ENCODE measurements around the gene PKDCC. TPM values are rescaled to one million over a fixed set of nuclear protein-coding genes. Genes with fewer than 3 reads are reported as not detected.

The PKDCC gene
- 89.2 TPM for total RNA-seq

GRCh38 chr2:42047488-42048298 is at the start of gene PKDCC:
Gene PKDCC (plus strand): TSS chr2:42048021. CDS start chr2:42048200, 179 bp downstream.
- Histone ChIP-seq H3K9ac (ENCODE audit: low read depth in 1 of 3, low read length in 3 of 3) (peak within 1 kb of the TSS; percentile 82 to 99 (median 97)), H3K9me3 (ENCODE audit: control insufficient read depth in 3 of 3, low read length in 3 of 3) (no peaks in the 10 kb centered on the region), H3K27me3 (ENCODE audit: control insufficient read depth in 3 of 3, insufficient read depth in 3 of 3, low read length in 3 of 3) (no peaks in the 10 kb centered on the region), H3K27ac (ENCODE audit: low read depth, low read length) (peak within 1 kb of the TSS; percentile 95), H3K36me3 (ENCODE audit: control insufficient read depth in 3 of 3, insufficient read depth in 3 of 3, low read length in 3 of 3) (peaks cover under 1 to 7% (median 5%) of the 10 kb centered on the region in 3 donors), H3K4me1 (ENCODE audit: control insufficient read depth in 3 of 3, insufficient read depth in 3 of 3, low read length in 3 of 3) (peaks cover 33 to 41% (median 38%) of the 10 kb centered on the region in 3 donors), H3K4me3 (ENCODE audit: low read length in 3 of 3) (peak within 1 kb of the TSS; percentile 71 to 98 (median 95))

GRCh38 chr2:41998186-41999127 is 49.4 kb upstream of the PKDCC start:
- no peak overlapping the region for H3K4me3 ChIP-seq (ENCODE audit: low read length in 3 of 3)
- no peaks in the 10 kb centered on the region for H3K27me3 ChIP-seq (ENCODE audit: control insufficient read depth in 3 of 3, insufficient read depth in 3 of 3, low read length in 3 of 3)
- no peaks in the 10 kb centered on the region for H3K36me3 ChIP-seq (ENCODE audit: control insufficient read depth in 3 of 3, insufficient read depth in 3 of 3, low read length in 3 of 3)
- H3K9ac ChIP-seq (ENCODE audit: low read depth in 1 of 3, low read length in 3 of 3), result peak overlapping the region in 1 of 3 donors; percentile 46
- H3K9me3 ChIP-seq (ENCODE audit: control insufficient read depth in 3 of 3, low read length in 3 of 3), result no peaks in the 10 kb centered on the region
- H3K27ac ChIP-seq (ENCODE audit: low read depth, low read length), result peak overlapping the region; percentile 2
- H3K4me1 ChIP-seq (ENCODE audit: control insufficient read depth in 3 of 3, insufficient read depth in 3 of 3, low read length in 3 of 3), result peaks cover 0 to 6% (median 4%) of the 10 kb centered on the region in 3 donors

- H3K27me3 ChIP-seq (ENCODE audit: control insufficient read depth in 3 of 3, insufficient read depth in 3 of 3, low read length in 3 of 3), result no peaks in the 10 kb centered on the region
- H3K4me1 ChIP-seq (ENCODE audit: control insufficient read depth in 3 of 3, insufficient read depth in 3 of 3, low read length in 3 of 3), result peaks cover 0 to 6% (median 4%) of the 10 kb centered on the region in 3 donors
- H3K9me3 ChIP-seq (ENCODE audit: control insufficient read depth in 3 of 3, low read length in 3 of 3), result no peaks in the 10 kb centered on the region
- H3K36me3 ChIP-seq (ENCODE audit: control insufficient read depth in 3 of 3, insufficient read depth in 3 of 3, low read length in 3 of 3), result no peaks in the 10 kb centered on the region
- no peak overlapping the region for H3K4me3 ChIP-seq (ENCODE audit: low read length in 3 of 3)
- H3K27ac ChIP-seq (ENCODE audit: low read depth, low read length), result no peak overlapping the region
- H3K9ac ChIP-seq (ENCODE audit: low read depth in 1 of 3, low read length in 3 of 3), result no peak overlapping the region
Observed at GRCh38 chr2:41999128-41999480, 48.7 kb upstream of the PKDCC start.

GRCh38 chr2:41999592-42000281 is 48.1 kb upstream of the PKDCC start:
- peaks cover 0 to 2% (median 0%) of the 10 kb centered on the region in 3 donors for H3K9me3 ChIP-seq (ENCODE audit: control insufficient read depth in 3 of 3, low read length in 3 of 3)
- H3K4me1 ChIP-seq (ENCODE audit: control insufficient read depth in 3 of 3, insufficient read depth in 3 of 3, low read length in 3 of 3), result peaks cover 0 to 6% (median 4%) of the 10 kb centered on the region in 3 donors
- no peak overlapping the region for H3K27ac ChIP-seq (ENCODE audit: low read depth, low read length)
- no peak overlapping the region for H3K9ac ChIP-seq (ENCODE audit: low read depth in 1 of 3, low read length in 3 of 3)
- H3K36me3 ChIP-seq (ENCODE audit: control insufficient read depth in 3 of 3, insufficient read depth in 3 of 3, low read length in 3 of 3), result no peaks in the 10 kb centered on the region
- H3K27me3 ChIP-seq (ENCODE audit: control insufficient read depth in 3 of 3, insufficient read depth in 3 of 3, low read length in 3 of 3), result no peaks in the 10 kb centered on the region
- no peak overlapping the region for H3K4me3 ChIP-seq (ENCODE audit: low read length in 3 of 3)

GRCh38 chr2:42001711-42002201 is 46.1 kb upstream of the PKDCC start:
- peak overlapping the region in 1 of 3 donors; percentile 22 for H3K4me3 ChIP-seq (ENCODE audit: low read length in 3 of 3)
- no peaks in the 10 kb centered on the region for H3K27me3 ChIP-seq (ENCODE audit: control insufficient read depth in 3 of 3, insufficient read depth in 3 of 3, low read length in 3 of 3)
- H3K4me1 ChIP-seq (ENCODE audit: control insufficient read depth in 3 of 3, insufficient read depth in 3 of 3, low read length in 3 of 3), result peaks cover 0 to 6% (median 4%) of the 10 kb centered on the region in 3 donors
- H3K27ac ChIP-seq (ENCODE audit: low read depth, low read length), result no peak overlapping the region
- H3K9ac ChIP-seq (ENCODE audit: low read depth in 1 of 3, low read length in 3 of 3), result no peak overlapping the region
- no peaks in the 10 kb centered on the region for H3K36me3 ChIP-seq (ENCODE audit: control insufficient read depth in 3 of 3, insufficient read depth in 3 of 3, low read length in 3 of 3)
- H3K9me3 ChIP-seq (ENCODE audit: control insufficient read depth in 3 of 3, low read length in 3 of 3), result peaks cover 0 to 2% (median 0%) of the 10 kb centered on the region in 3 donors

- H3K27me3 ChIP-seq (ENCODE audit: control insufficient read depth in 3 of 3, insufficient read depth in 3 of 3, low read length in 3 of 3), result no peaks in the 10 kb centered on the region
- no peak overlapping the region for H3K4me3 ChIP-seq (ENCODE audit: low read length in 3 of 3)
- H3K36me3 ChIP-seq (ENCODE audit: control insufficient read depth in 3 of 3, insufficient read depth in 3 of 3, low read length in 3 of 3), result no peaks in the 10 kb centered on the region
- no peak overlapping the region for H3K9ac ChIP-seq (ENCODE audit: low read depth in 1 of 3, low read length in 3 of 3)
- no peak overlapping the region for H3K27ac ChIP-seq (ENCODE audit: low read depth, low read length)
- H3K9me3 ChIP-seq (ENCODE audit: control insufficient read depth in 3 of 3, low read length in 3 of 3), result peaks cover 0 to 2% (median 0%) of the 10 kb centered on the region in 3 donors
- no peaks in the 10 kb centered on the region for H3K4me1 ChIP-seq (ENCODE audit: control insufficient read depth in 3 of 3, insufficient read depth in 3 of 3, low read length in 3 of 3)
Observed at GRCh38 chr2:42007551-42007950, 40.3 kb upstream of the PKDCC start.

- peaks cover 0 to 2% (median 0%) of the 10 kb centered on the region in 3 donors for H3K9me3 ChIP-seq (ENCODE audit: control insufficient read depth in 3 of 3, low read length in 3 of 3)
- no peak overlapping the region for H3K4me3 ChIP-seq (ENCODE audit: low read length in 3 of 3)
- H3K27ac ChIP-seq (ENCODE audit: low read depth, low read length), result no peak overlapping the region
- H3K36me3 ChIP-seq (ENCODE audit: control insufficient read depth in 3 of 3, insufficient read depth in 3 of 3, low read length in 3 of 3), result no peaks in the 10 kb centered on the region
- H3K4me1 ChIP-seq (ENCODE audit: control insufficient read depth in 3 of 3, insufficient read depth in 3 of 3, low read length in 3 of 3), result no peaks in the 10 kb centered on the region
- H3K27me3 ChIP-seq (ENCODE audit: control insufficient read depth in 3 of 3, insufficient read depth in 3 of 3, low read length in 3 of 3), result no peaks in the 10 kb centered on the region
- H3K9ac ChIP-seq (ENCODE audit: low read depth in 1 of 3, low read length in 3 of 3), result no peak overlapping the region
Observed at GRCh38 chr2:42008241-42008921, 39.4 kb upstream of the PKDCC start.

GRCh38 chr2:42009657-42010580 is 37.9 kb upstream of the PKDCC start:
- no peaks in the 10 kb centered on the region for H3K4me1 ChIP-seq (ENCODE audit: control insufficient read depth in 3 of 3, insufficient read depth in 3 of 3, low read length in 3 of 3)
- no peak overlapping the region for H3K9ac ChIP-seq (ENCODE audit: low read depth in 1 of 3, low read length in 3 of 3)
- no peaks in the 10 kb centered on the region for H3K9me3 ChIP-seq (ENCODE audit: control insufficient read depth in 3 of 3, low read length in 3 of 3)
- no peak overlapping the region for H3K27ac ChIP-seq (ENCODE audit: low read depth, low read length)
- H3K27me3 ChIP-seq (ENCODE audit: control insufficient read depth in 3 of 3, insufficient read depth in 3 of 3, low read length in 3 of 3), result no peaks in the 10 kb centered on the region
- H3K36me3 ChIP-seq (ENCODE audit: control insufficient read depth in 3 of 3, insufficient read depth in 3 of 3, low read length in 3 of 3), result no peaks in the 10 kb centered on the region
- no peak overlapping the region for H3K4me3 ChIP-seq (ENCODE audit: low read length in 3 of 3)
